GM19467 (cell line): Measurements from ENCODE around the gene TBC1D32.
"Not testable (repeated sequence)": the region's sequence is repeated elsewhere in the genome, so short reads cannot be mapped to it uniquely, and the experiment has no call there.

Experiments used
- ATAC-seq: cut with Tn5 transposase; IDR thresholded peaks from one replicate; pipeline ENCODE4 v1.9.1; 2021; ENCODE audit warnings: mild to moderate bottlenecking, moderate library complexity; ENCODE audit not compliant: unreplicated experiment

The TBC1D32 gene

DNA sequence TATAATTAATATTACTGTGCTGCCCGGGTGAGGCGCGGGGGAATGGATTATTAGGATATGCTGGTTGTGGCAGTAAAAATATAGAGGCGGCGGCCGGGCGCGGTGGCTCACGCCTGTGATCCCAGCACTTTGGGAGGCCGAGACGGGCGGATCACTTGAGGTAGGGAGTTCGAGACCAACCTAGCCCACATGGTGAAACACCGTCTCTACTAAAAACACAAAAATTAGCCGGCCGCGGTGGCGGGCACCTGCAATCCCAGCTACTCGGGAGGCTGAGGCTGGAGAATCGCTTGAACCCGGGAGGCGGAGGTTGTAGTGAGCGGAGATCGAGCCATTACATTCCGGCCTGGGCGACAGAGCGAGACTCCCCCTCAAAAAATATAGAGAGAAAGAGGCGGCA is 586 bp downstream of the TBC1D32 start:
- ATAC-seq, result not testable (repeated sequence)

- no peak for ATAC-seq
Observed at GRCh38 chr6:121333196-121333595, 1.1 kb downstream of the TBC1D32 start.

DNA sequence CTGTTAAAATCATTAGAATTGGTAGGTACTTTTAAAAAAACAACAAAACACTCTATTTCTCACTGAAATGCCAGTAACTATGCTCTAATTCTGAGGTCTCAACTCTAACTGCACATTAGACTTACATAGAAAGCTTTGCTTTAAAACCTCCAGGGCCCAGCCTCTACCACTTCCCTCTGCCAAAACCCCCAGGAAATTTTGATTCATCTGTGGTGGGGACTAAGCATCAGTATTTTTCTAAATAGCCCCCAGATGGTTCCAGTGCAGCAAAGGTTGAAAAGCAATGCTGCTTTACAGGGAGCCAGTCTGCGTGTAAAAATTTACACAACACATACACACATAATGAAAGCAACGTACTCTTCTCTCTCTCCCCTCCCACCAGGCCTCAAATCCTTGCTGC is 3.8 kb downstream of the TBC1D32 start:
- no peak for ATAC-seq

DNA sequence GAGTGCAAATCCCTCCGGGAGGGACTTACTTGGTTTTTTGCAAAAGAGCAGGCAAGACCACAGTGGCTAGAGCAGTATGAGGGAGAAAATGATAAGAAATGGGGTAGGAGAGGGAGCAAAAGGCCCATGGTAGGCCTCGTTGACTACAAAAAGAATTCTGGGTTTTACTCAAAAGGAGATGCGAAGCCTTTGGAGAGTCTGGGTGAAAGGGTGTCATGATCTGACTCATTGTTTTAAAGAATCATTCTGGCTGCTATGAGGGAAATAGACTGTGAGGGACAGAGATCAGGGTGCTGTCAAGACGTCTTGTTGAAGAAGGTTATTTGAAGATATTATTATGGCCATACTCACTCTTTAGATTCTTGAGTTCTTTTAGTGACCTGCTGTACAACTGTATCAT is 13.0 kb downstream of the TBC1D32 start:
- no peak for ATAC-seq

GRCh38 chr6:121319603-121320002 is 14.7 kb downstream of the TBC1D32 start:
- ATAC-seq, result no peak

DNA sequence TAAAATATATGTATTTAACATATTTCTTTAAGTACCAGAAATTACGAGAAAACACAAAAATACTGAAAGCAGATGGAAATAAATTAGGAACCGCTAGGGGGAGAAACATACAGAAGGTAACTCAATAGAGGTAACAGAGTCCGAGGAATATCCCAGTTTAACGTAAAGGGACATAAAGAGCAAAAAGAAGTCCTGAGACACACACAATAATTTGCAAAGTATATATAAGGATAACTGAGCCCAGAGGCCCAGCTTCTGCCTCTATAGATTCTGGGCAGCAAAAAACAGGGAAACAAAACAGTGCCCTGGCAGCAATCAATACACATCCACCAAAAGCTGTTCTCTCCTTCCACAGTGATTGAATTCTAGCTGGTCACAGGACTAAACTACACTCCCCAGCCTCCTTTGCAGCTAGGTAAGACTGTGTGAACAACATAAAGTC is 15.1 kb downstream of the TBC1D32 start:
- ATAC-seq, result no peak

DNA sequence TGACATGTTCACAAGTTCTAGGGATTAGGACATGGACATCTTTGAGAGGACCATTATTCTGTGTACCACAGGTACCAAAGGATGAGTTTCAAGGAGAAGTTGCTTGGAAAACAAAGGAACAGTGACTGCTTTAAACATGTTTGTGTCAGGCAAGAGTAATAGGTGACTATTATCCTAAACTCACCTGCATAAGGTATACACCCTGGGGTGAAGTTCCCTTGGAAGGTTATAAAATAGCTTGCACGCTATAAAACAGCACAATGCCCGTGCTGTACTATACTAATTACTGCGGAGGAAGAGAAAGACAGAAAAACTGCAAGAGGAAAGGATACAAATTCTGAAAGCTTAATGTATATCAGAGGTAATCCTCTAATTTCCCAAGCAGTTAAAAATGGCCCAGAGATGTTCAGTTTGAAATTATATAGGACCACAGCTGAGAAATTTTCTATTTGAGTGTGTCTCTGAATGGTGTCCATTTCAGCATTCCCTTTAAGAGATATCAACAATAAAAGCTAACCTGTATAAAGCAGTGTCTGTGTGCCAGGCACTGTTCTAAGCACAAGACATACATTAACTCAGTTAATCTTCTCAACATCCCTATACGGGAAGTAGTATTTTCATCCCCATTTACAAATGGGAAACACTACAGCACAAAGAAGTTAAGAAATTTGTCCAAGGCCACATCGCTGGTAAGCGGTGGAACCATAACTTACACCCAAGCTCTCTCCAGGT is 19.7 kb downstream of the TBC1D32 start:
- no peak for ATAC-seq

DNA sequence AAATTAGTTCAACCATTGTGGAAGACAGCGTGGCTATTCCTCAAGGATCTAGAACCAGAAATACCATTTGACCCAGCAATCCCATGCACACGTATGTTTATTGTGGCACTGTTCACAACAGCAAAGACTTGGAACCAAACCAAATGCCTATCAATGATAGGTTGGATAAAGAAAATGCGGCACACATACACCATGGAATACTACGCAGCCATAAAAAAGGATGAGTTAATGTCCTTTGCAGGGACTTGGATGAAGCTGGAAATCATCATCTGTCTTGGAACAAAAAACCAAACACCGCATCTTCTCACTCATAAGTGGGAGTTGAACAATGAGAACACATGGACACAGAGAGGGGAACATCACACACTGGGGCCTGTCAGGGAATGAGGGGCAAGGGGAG is 22.5 kb downstream of the TBC1D32 start:
- ATAC-seq, result not testable (repeated sequence)

- no peak for ATAC-seq
Observed at GRCh38 chr6:121310495-121310894, 23.8 kb downstream of the TBC1D32 start.

DNA sequence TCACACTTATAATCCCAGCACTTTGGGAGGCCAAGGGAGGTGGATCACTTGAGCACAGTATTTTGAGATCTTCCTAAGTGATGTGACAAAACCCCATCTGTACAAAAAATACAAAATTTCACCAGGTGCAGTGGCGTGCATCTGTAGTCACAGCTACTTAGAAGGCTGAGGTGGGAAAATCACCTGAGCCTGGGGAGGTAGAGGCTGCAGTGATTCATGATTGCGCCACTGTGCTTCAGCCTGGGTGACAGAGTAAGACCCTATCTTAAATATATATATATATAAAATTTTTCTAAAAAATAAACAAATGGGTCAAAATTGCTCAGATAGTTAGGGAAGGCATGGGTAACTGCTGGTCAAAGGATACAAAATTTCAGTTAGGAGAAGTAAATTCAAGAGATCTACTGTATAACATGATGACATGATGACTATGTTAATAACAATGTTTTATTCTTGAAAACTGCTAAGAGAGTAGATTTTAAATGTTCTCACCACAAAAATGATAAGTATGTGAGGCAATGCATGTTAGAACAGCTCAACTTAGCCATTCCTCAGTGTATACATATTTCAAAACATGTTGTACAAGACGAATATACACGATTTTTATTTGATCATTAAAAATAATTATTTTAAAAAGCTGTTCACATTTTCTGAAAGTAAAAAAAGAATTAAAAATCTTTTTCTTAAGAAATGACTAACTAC is 24.4 kb downstream of the TBC1D32 start:
- ATAC-seq, result no peak

- ATAC-seq, result peak; percentile 66
Observed at GRCh38 chr6:121305957-121306607, 28.2 kb downstream of the TBC1D32 start.

DNA sequence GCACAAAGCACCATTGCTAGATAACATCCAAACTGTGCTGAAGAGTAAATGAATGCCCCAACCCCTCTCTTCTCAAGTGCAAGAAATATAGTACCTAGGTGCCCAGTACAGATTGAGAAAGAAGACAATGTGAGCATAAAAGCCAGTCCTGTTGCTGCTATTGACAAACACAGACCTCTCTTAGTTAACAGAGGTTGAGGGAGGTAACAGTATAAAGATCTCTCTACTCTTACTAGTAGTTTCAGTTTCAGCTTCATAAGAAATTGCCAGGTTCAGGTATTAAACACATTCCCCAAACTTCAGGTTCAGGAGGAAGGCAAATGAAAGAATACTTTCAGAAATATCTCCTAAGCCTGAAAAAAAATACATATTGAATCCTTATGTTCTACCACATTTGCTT is 31.4 kb downstream of the TBC1D32 start:
- ATAC-seq, result peak; percentile 49

- ATAC-seq, result not testable (repeated sequence)
Observed at GRCh38 chr6:121301156-121301555, 33.1 kb downstream of the TBC1D32 start.

GRCh38 chr6:121297694-121298093 is 36.6 kb downstream of the TBC1D32 start:
- no peak for ATAC-seq

GRCh38 chr6:121285041-121285440 is 49.2 kb downstream of the TBC1D32 start:
- ATAC-seq, result no peak

DNA sequence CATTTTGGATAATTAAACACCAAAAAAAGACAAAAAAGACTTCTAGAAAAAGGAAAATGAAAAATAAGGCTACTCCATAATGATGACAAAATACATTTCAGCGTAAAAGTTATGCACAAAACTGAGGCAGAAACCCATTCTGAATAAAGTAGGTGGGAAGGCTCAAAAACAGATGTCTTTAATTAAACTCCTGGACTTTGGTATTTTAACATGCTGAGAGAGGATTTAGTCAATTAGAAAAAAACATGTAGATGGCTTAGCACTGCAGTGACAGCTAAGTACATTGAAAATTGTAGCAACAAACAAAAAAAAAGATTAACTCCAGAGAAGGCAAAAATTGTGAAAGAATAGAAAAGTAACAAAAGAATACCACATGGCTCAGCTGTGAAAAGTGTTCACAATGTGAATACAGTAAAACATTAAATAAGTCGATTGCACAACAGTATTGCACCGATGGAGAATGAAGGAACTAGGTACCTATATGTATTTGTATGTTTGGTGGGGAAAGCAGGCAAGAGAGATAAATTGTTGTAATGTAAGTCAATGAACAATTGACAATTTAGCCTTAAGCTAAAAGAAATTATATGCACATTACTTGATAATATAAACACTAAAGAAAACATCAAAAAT is 59.5 kb downstream of the TBC1D32 start:
- no peak for ATAC-seq

GRCh38 chr6:121263742-121264141 is 70.5 kb downstream of the TBC1D32 start:
- no peak for ATAC-seq

DNA sequence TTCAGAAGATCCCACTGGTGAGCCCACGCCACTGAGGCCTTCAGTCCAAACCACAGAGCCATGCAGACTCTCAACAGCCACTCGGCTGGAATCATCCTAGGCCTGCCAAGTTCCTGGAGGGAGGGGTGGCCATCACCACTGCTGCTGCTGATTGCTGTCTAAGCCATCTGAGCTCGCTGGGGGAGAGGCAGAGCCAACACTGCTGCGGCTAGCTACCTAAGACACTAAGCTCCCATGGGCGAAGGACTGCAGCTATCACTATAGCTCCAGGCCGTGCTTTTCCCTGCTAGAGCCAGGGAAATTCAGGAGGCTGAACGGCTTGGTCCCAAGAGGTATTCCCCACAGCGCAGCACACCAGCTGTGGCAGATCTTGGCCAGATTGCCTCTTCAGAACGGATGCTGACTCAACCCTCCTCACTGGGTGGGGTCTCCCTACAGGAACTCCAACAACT is 73.6 kb downstream of the TBC1D32 start:
- ATAC-seq, result no peak

DNA sequence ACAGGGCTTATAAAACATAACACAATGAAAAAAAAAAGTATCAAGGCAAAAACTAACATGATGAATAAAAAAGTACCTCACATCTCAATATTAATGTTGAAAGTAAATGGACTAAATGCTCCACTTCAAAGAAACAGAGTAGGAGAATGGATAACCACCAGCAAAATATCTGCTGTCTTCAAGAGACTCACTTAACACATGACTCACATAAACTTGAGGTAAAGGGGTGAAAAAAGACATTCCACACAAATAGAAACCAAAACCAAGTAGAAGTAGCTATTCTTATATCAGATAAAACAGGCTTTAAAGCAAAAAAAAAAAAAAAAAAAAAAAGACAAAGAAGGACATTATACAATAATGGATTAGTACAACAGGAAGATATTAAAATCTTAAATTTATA is 86.9 kb downstream of the TBC1D32 start:
- no peak for ATAC-seq

DNA sequence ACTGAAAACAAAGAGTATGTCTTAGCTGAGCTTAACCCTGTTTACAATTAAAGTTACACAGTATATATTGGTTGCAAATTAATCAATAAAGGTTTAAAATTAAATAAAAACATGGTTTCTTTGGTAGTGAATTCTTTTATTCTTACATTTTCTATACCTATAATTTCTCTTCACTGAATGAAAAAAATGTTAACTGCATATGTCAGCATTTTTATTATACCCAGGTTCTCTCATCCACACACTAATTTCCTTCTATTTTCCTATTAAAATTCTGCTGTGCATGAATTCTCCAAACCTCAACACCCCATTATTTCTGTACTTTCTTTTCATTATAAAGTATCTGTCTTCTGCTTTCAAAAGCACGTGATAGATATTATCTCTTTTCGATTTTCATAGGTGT is 91.9 kb downstream of the TBC1D32 start:
- no peak for ATAC-seq

GRCh38 chr6:121237859-121238258 is 96.4 kb downstream of the TBC1D32 start:
- ATAC-seq, result no peak
